Osteocyte (in vitro differentiated cells): ENCODE results near the gene SIDT1. TPM values are rescaled to one million over a fixed set of nuclear protein-coding genes. Genes with fewer than 3 reads are reported as not detected.

Experiments
- DNase-seq: peaks from one replicate; pipeline ENCODE4 v3.0.0; 2021; ENCODE audit warnings: mixed read lengths; ENCODE audit not compliant: unreplicated experiment; ENCODE audit errors: extremely low spot score
- H3K27ac Mint-ChIP-seq: one replicate; pipeline ENCODE4 v1.8.0; 2021; ENCODE audit warnings: mild to moderate bottlenecking, mixed read lengths; ENCODE audit not compliant: unreplicated experiment
- H3K27me3 Mint-ChIP-seq: one replicate; pipeline ENCODE4 v1.8.0; 2021; ENCODE audit warnings: mixed read lengths; ENCODE audit not compliant: unreplicated experiment
- H3K36me3 Mint-ChIP-seq: one replicate; pipeline ENCODE4 v1.8.0; 2021; ENCODE audit warnings: mixed read lengths; ENCODE audit not compliant: unreplicated experiment
- H3K4me1 Mint-ChIP-seq: one replicate; pipeline ENCODE4 v1.8.0; 2021; ENCODE audit warnings: mixed read lengths; ENCODE audit not compliant: unreplicated experiment
- H3K4me3 Mint-ChIP-seq: one replicate; pipeline ENCODE4 v1.8.0; 2021; ENCODE audit warnings: mild to moderate bottlenecking, moderate library complexity, mixed read lengths; ENCODE audit not compliant: unreplicated experiment
- H3K9me3 Mint-ChIP-seq: one replicate; pipeline ENCODE4 v1.8.0; 2021; ENCODE audit warnings: mixed read lengths; ENCODE audit not compliant: unreplicated experiment
- CTCF ChIP-seq: fragments of 200-600 bp; sonication (generic); IDR thresholded peaks from 2 replicates; pipeline ENCODE4 v1.5.0; 2021; ENCODE audit warnings: antibody characterized with exemption, mild to moderate bottlenecking, moderate library complexity
- total RNA-seq: library from RNA; stranded (reverse); gene quantifications from 2 replicates; pipeline ENCODE4 v1.2.1, GENCODE V29; 2021

SIDT1 gene
- total RNA-seq, 1 donor from 2014 or later: not detected

- peaks cover 8% of the 10 kb centered on the region for H3K4me1 Mint-ChIP-seq
- TF ChIP-seq CTCF: no peak
- no peak overlapping the region for H3K4me3 Mint-ChIP-seq
- H3K27ac Mint-ChIP-seq: no peak overlapping the region
- peaks cover 46% of the 10 kb centered on the region for H3K36me3 Mint-ChIP-seq
- no peaks in the 10 kb centered on the region for H3K27me3 Mint-ChIP-seq
- no peaks in the 10 kb centered on the region for H3K9me3 Mint-ChIP-seq
- no peak for DNase-seq
Measured at GRCh38 chr3:113663324-113663750, 131.0 kb downstream of the SIDT1 start.

- no peak for TF ChIP-seq CTCF
- Mint-ChIP-seq H3K9me3 (no peaks in the 10 kb centered on the region), H3K4me1 (peaks cover 12% of the 10 kb centered on the region), H3K4me3 (no peak overlapping the region), H3K27ac (no peak overlapping the region), H3K27me3 (no peaks in the 10 kb centered on the region), H3K36me3 (peaks cover 46% of the 10 kb centered on the region)
- no peak for DNase-seq
Measured at GRCh38 chr3:113663761-113664160, 131.4 kb downstream of the SIDT1 start.

GRCh38 chr3:113664523-113665094, 132.3 kb downstream of the SIDT1 start:
- Mint-ChIP-seq H3K4me3 (no peak overlapping the region), H3K9me3 (no peaks in the 10 kb centered on the region), H3K36me3 (peaks cover 43% of the 10 kb centered on the region), H3K27me3 (no peaks in the 10 kb centered on the region), H3K27ac (no peak overlapping the region), H3K4me1 (peaks cover 21% of the 10 kb centered on the region)
- no peak for TF ChIP-seq CTCF
- DNase-seq: no peak

GRCh38 chr3:113668015-113668414, 135.7 kb downstream of the SIDT1 start:
- Mint-ChIP-seq H3K27me3 (no peaks in the 10 kb centered on the region), H3K9me3 (no peaks in the 10 kb centered on the region), H3K4me3 (peak overlapping the region; percentile 51), H3K27ac (peak overlapping the region; percentile 75), H3K36me3 (peaks cover 38% of the 10 kb centered on the region), H3K4me1 (peaks cover 22% of the 10 kb centered on the region)
- DNase-seq: peak; percentile 64
- TF ChIP-seq CTCF: no peak

GRCh38 chr3:113673593-113673992, 141.2 kb downstream of the SIDT1 start:
- peaks cover 12% of the 10 kb centered on the region for H3K4me1 Mint-ChIP-seq
- H3K4me3 Mint-ChIP-seq: no peak overlapping the region
- TF ChIP-seq CTCF: no peak
- no peak for DNase-seq
- peaks cover 41% of the 10 kb centered on the region for H3K36me3 Mint-ChIP-seq
- H3K9me3 Mint-ChIP-seq: no peaks in the 10 kb centered on the region
- no peaks in the 10 kb centered on the region for H3K27me3 Mint-ChIP-seq
- no peak overlapping the region for H3K27ac Mint-ChIP-seq
